SK-N-MC (cell line): ENCODE measurements around the gene NRM.

Experiments used
- EZH2 ChIP-seq: fragments of 200-600 bp; sonication (generic); IDR thresholded peaks from one replicate; pipeline ENCODE4 v1.6.1; 2017; ENCODE audit warnings: antibody characterized with exemption
- POLR2AphosphoS5 ChIP-seq: IDR thresholded peaks from 2 replicates; pipeline ENCODE4 v1.6.1; 2012; ENCODE audit warnings: mild to moderate bottlenecking, low read depth, low read length, borderline replicate concordance

DNA sequence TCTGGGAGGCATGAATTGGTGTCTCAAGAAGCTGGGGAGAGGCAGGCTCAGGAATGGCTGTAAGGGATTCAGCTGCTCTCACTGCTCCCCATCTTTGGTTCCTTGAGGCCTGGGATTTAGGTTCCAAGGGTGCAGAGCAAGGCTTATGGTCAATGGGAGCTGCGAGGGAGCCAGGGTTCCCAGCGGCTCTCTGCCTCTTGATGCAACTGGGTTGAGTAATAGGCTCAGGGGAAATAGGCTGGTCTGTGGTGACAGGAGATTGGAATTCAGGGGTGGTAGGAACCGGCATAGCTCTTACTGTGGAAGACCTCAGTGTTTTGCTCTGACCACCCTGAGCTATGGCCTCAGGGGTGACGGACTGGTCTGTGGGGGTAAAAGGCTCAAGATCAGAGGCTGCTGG is 13.0 kb upstream of the NRM start:
- TF ChIP-seq POLR2AphosphoS5, result no peak
- TF ChIP-seq EZH2, result no peak
